ENCODE measurements around the gene PDIA6.

PDIA6 gene

GRCh38 chr2:10759151-10759714 is 53.4 kb downstream of the PDIA6 start:
- Histone ChIP-seq H3K9ac (ENCODE audit: low read length) (no peak overlapping the region), H3K79me2 (ENCODE audit: insufficient read depth, low read length) (no peaks in the 10 kb centered on the region)
- TF ChIP-seq CTCF (IDR thresholded peaks at IDR 0.05; ENCODE audit: insufficient read depth, low read length, poor library complexity, severe bottlenecking), result no peak
- no peak for TF ChIP-seq EZH2phosphoT487 (conservative IDR thresholded peaks at IDR 0.05; ENCODE audit: low read length)

GRCh38 chr2:10757814-10758286 is 54.7 kb downstream of the PDIA6 start:
- Histone ChIP-seq H3K9me2 (replicated peaks; ENCODE audit: insufficient read depth, low read length) (no peaks in the 10 kb centered on the region), H3K79me2 (ENCODE audit: insufficient read depth, low read length) (no peaks in the 10 kb centered on the region), H3K4me3 (ENCODE audit: insufficient read depth, low read length, poor library complexity, severe bottlenecking) (no peak overlapping the region), H3K9ac (ENCODE audit: low read length) (no peak overlapping the region), H2AFZ (ENCODE audit: low read depth, low read length, severe bottlenecking) (no peak overlapping the region), H3K9me3 (ENCODE audit: insufficient read depth, low read length) (no peaks in the 10 kb centered on the region), H3K36me3 (ENCODE audit: low read length) (no peaks in the 10 kb centered on the region), H3F3A (ENCODE audit: insufficient read depth) (no peaks in the 10 kb centered on the region), H3K27me3 (ENCODE audit: low read length) (no peaks in the 10 kb centered on the region), H3K4me2 (ENCODE audit: low read depth, low read length, poor library complexity, severe bottlenecking) (no peak overlapping the region), H3K27ac (ENCODE audit: low read depth, low read length) (no peak overlapping the region), H4K20me1 (ENCODE audit: low read depth, low read length) (no peaks in the 10 kb centered on the region)
- no peak for TF ChIP-seq CTCF (IDR thresholded peaks at IDR 0.05; ENCODE audit: insufficient read depth, low read length, poor library complexity, severe bottlenecking)
- TF ChIP-seq EZH2phosphoT487 (conservative IDR thresholded peaks at IDR 0.05; ENCODE audit: low read length), result no peak

More at GRCh38 chr2:10759151-10759714, 53.4 kb downstream of the PDIA6 start:
- no peaks in the 10 kb centered on the region for H3K27me3 ChIP-seq (ENCODE audit: low read length)
- no peaks in the 10 kb centered on the region for H3K9me3 ChIP-seq (ENCODE audit: insufficient read depth, low read length)
- no peak overlapping the region for H3K4me2 ChIP-seq (ENCODE audit: low read depth, low read length, poor library complexity, severe bottlenecking)
- H3F3A ChIP-seq (ENCODE audit: insufficient read depth), result no peaks in the 10 kb centered on the region
- no peaks in the 10 kb centered on the region for H3K36me3 ChIP-seq (ENCODE audit: low read length)
- H3K9me2 ChIP-seq (replicated peaks; ENCODE audit: insufficient read depth, low read length), result no peaks in the 10 kb centered on the region
- no peak overlapping the region for H3K4me3 ChIP-seq (ENCODE audit: insufficient read depth, low read length, poor library complexity, severe bottlenecking)
- H2AFZ ChIP-seq (ENCODE audit: low read depth, low read length, severe bottlenecking), result no peak overlapping the region
- no peak overlapping the region for H3K27ac ChIP-seq (ENCODE audit: low read depth, low read length)
- H4K20me1 ChIP-seq (ENCODE audit: low read depth, low read length), result no peaks in the 10 kb centered on the region

GRCh38 chr2:10755621-10756020 is 57.0 kb downstream of the PDIA6 start:
- Histone ChIP-seq H3K27me3 (ENCODE audit: low read length) (no peaks in the 10 kb centered on the region), H3K4me2 (ENCODE audit: low read depth, low read length, poor library complexity, severe bottlenecking) (no peak overlapping the region), H3K9ac (ENCODE audit: low read length) (no peak overlapping the region), H3K36me3 (ENCODE audit: low read length) (no peaks in the 10 kb centered on the region), H4K20me1 (ENCODE audit: low read depth, low read length) (no peaks in the 10 kb centered on the region), H2AFZ (ENCODE audit: low read depth, low read length, severe bottlenecking) (no peak overlapping the region), H3K27ac (ENCODE audit: low read depth, low read length) (no peak overlapping the region), H3K4me3 (ENCODE audit: insufficient read depth, low read length, poor library complexity, severe bottlenecking) (no peak overlapping the region), H3K9me2 (replicated peaks; ENCODE audit: insufficient read depth, low read length) (no peaks in the 10 kb centered on the region), H3K9me3 (ENCODE audit: insufficient read depth, low read length) (no peaks in the 10 kb centered on the region), H3K79me2 (ENCODE audit: insufficient read depth, low read length) (no peaks in the 10 kb centered on the region), H3F3A (ENCODE audit: insufficient read depth) (no peaks in the 10 kb centered on the region)
- TF ChIP-seq CTCF (IDR thresholded peaks at IDR 0.05; ENCODE audit: insufficient read depth, low read length, poor library complexity, severe bottlenecking) (no peak), EZH2phosphoT487 (conservative IDR thresholded peaks at IDR 0.05; ENCODE audit: low read length) (no peak)
